Stimulated activated CD8-positive, alpha-beta memory T cell treated with anti-CD3 and anti-CD28 coated beads, Interleukin-12 subunit alpha, Interleukin-12 subunit beta, amount 100 ng/mL, for 1 hour (primary cell): Measurements from ENCODE around the gene MYO10.
"Not testable (repeated sequence)": the region's sequence is repeated elsewhere in the genome, so short reads cannot be mapped to it uniquely, and the experiment has no call there.

Experiments used
- DNase-seq: peaks from one replicate; pipeline ENCODE4 v3.0.0-alpha.2; 2020; ENCODE audit warnings: low read depth

The MYO10 gene

GRCh38 chr5:16668631-16669030 lies 267.5 kb downstream of the MYO10 start:
- no peak for DNase-seq

GRCh38 chr5:16668194-16668593 lies 267.9 kb downstream of the MYO10 start:
- DNase-seq = no peak

- DNase-seq = peak; percentile 4
These were observed 269.1 kb downstream of the MYO10 start for GRCh38 chr5:16666883-16667398.

- DNase-seq = no peak
These were observed 269.8 kb downstream of the MYO10 start for GRCh38 chr5:16666130-16666882.

GRCh38 chr5:16665601-16666000 lies 270.5 kb downstream of the MYO10 start:
- no peak for DNase-seq

GRCh38 chr5:16664368-16664767 lies 271.7 kb downstream of the MYO10 start:
- DNase-seq = no peak

GRCh38 chr5:16663840-16664239 lies 272.2 kb downstream of the MYO10 start:
- no peak for DNase-seq

- DNase-seq = no peak
These were observed 274.4 kb downstream of the MYO10 start for GRCh38 chr5:16661713-16662112.

- DNase-seq = no peak
These were observed 275.1 kb downstream of the MYO10 start for GRCh38 chr5:16660982-16661381.

GRCh38 chr5:16659536-16659935 lies 276.6 kb downstream of the MYO10 start:
- DNase-seq = no peak

GRCh38 chr5:16656561-16657191 lies 279.4 kb downstream of the MYO10 start:
- no peak for DNase-seq

- DNase-seq = no peak
These were observed 281.3 kb downstream of the MYO10 start for GRCh38 chr5:16654647-16655334.

- not testable (repeated sequence) for DNase-seq
These were observed 287.3 kb downstream of the MYO10 start for GRCh38 chr5:16648739-16649138.

- no peak for DNase-seq
These were observed 291.7 kb downstream of the MYO10 start for GRCh38 chr5:16644301-16644889.

- DNase-seq = no peak
These were observed 293.2 kb downstream of the MYO10 start for GRCh38 chr5:16642867-16643266.

GRCh38 chr5:16639206-16639605 lies 296.9 kb downstream of the MYO10 start:
- DNase-seq = no peak

- DNase-seq = no peak
These were observed 307.7 kb downstream of the MYO10 start for GRCh38 chr5:16628376-16628775.

GRCh38 chr5:16626696-16627264 lies 309.3 kb downstream of the MYO10 start:
- DNase-seq = no peak

- no peak for DNase-seq
These were observed 311.0 kb downstream of the MYO10 start for GRCh38 chr5:16625096-16625495.

- DNase-seq = no peak
These were observed 317.0 kb downstream of the MYO10 start for GRCh38 chr5:16619136-16619535.

GRCh38 chr5:16618138-16618897 lies 317.8 kb downstream of the MYO10 start:
- no peak for DNase-seq
